Suppressor macrophage (primary cell): ENCODE measurements around the gene TMEM54.
A peak's percentile ranks its signal among the peaks of the same experiment; 100 is the strongest.

Source experiments
- DNase-seq, 4 experiments: peaks; one replicate each; pipeline ENCODE4 v3.0.0-alpha.2; 2020 to 2022

TMEM54 gene

GRCh38 chr1:32894019-32894600 lies 7.1 kb downstream of the TMEM54 start:
- no peak for DNase-seq

DNA sequence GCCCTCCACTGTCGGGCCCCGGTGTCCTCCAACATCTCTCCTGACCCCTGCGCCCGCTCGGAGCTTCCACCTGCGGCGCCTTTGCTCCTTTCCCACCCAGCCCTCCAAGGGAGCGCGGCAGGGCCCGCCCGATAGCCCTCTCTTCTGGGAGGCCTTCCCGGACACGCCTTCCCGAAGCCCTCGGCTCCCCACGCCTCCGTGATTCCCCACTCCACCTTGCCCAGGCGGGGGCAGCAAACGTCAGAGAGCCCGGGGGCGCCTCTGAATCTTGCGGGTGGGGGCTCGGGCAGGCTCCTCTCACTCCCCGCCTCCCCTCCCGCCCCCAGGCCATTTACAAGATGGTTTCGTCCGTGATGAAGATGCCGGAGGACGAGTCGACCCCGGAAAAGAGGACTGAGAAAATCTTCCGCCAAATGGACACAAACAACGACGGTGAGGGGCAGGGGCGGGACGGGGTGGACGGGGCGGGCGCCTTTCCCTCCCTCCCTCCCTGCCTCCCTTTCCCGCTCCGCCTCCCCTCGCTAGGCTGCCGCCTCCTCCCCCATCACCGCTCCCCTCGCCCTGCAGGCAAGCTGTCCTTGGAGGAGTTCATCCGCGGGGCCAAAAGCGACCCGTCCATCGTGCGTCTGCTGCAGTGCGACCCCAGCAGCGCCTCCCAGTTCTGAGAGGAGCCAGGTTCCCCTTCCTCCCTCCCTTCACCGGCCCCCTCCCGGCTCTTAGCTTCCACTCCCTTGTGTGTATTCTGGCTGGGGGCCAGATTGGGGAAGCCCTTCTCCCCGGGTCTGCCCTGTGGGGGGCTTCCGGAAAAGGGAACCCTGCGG lies 7.8 kb downstream of the TMEM54 start:
- DNase-seq, result peak in 2 of 4 experiments; percentile 12 to 26

- DNase-seq, result peak in 2 of 4 experiments; percentile 16 to 33
These were observed 8.6 kb downstream of the TMEM54 start for GRCh38 chr1:32892368-32893197.

GRCh38 chr1:32891630-32892029 lies 9.6 kb downstream of the TMEM54 start:
- DNase-seq, result no peak

GRCh38 chr1:32891241-32891570 lies 10.0 kb downstream of the TMEM54 start:
- no peak for DNase-seq

- DNase-seq, result no peak
These were observed 10.5 kb downstream of the TMEM54 start for GRCh38 chr1:32890516-32891240.

- no peak for DNase-seq
These were observed 11.4 kb downstream of the TMEM54 start for GRCh38 chr1:32889731-32890278.

DNA sequence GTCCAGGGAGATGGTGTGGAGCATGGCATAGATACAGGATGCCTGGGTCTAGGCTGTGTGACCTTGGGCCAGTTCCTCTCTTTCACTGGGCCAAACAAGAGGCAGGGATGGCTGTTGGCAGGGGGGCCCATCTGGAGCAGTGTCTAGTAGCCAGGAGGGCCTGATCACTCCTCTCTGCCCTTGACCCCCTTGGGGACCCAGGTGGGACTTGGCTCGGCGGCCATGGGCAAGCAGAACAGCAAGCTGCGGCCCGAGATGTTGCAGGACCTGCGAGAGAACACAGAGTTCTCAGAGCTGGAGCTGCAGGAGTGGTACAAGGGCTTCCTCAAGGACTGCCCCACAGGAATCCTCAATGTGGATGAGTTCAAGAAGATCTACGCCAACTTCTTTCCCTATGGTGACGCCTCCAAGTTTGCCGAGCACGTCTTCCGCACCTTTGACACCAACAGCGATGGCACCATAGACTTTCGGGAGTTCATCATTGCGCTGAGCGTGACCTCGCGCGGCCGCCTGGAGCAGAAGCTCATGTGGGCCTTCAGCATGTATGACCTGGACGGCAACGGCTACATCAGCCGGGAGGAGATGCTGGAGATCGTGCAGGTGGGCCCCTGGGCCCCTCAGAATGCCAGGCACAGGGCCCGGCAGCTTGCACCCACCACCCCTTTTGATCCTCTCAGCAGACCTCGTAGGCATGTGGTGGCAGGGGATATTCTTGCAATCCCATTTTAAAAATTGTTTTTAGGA lies 12.3 kb downstream of the TMEM54 start:
- no peak for DNase-seq

DNA sequence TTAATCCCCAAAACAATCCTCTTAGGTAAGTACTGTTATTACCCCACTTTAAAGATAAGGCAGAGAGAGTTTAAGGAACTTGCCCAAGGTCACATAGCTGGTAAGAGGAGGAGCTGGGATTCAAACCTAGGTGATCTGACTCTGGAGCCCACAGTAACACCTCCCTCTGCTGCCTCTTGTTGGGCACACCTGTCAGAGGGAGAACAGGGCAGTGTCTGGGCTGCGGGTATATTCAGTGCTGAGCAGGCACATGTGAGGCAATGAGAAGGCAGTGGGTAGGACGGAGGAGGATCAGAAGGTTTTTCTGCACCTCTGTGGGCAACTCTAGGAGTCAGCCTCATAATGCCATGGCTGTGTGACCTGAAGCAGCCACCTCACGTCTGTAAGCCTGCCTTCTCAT lies 13.1 kb downstream of the TMEM54 start:
- no peak for DNase-seq

GRCh38 chr1:32887623-32888022 lies 13.6 kb downstream of the TMEM54 start:
- no peak for DNase-seq

DNA sequence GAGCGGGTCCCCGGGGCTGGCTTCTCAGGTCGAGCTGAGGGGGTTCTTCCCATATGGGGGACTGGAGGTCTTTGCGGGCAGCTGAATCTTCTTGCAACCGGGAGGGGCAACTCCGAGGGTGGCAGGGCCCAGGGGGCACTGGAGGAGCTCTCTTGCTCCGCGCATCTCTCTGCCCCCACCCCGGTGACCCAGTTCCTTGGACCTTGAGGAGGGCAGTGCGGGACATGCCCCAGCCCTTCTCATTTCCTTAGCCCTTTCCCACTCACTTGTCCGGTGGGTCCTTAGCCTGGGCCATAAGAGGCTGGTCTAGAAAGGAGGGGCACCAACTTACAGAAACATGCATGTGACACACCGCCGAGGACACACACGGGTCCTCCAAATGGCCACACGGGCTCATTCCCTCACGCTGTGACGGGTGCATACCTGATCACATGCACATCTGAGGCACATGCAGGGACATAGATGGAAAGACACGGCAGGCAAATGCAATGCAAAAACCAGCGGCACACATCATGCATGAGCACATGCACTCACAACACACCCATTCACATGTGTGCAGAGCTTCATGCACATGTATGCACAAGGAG lies 14.3 kb downstream of the TMEM54 start:
- no peak for DNase-seq

GRCh38 chr1:32886004-32886827 lies 15.0 kb downstream of the TMEM54 start, which contains the start of gene HPCA:
HPCA (plus strand) TSS chr1:32886491; CDS start chr1:32888899, 2,408 bp downstream.
- DNase-seq, result peak; percentile 58 to 87 (median 68)

- DNase-seq, result no peak
These were observed 15.5 kb downstream of the TMEM54 start for GRCh38 chr1:32885676-32886003.

DNA sequence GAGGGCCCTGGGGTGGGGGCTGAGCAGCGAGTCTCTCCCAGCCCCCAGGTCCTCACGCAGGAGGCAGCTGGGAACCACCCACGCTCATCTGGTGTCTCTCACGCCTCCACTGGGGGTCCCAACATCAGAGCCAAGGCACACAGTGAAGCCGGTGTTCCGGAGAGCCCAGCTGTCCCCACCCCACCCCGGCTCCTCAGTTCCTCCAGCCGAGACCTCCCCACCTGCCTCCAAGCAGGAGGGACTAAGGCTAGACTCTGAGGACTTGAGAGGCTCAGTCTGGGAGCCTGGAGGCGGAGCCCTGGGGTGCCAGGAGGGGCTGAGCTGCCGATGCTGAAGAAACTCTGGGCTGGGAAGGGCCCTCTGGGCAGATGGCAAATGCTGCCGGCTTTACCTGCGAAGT lies 16.5 kb downstream of the TMEM54 start:
- DNase-seq, result no peak

GRCh38 chr1:32884032-32884372 lies 17.2 kb downstream of the TMEM54 start:
- DNase-seq, result no peak

DNA sequence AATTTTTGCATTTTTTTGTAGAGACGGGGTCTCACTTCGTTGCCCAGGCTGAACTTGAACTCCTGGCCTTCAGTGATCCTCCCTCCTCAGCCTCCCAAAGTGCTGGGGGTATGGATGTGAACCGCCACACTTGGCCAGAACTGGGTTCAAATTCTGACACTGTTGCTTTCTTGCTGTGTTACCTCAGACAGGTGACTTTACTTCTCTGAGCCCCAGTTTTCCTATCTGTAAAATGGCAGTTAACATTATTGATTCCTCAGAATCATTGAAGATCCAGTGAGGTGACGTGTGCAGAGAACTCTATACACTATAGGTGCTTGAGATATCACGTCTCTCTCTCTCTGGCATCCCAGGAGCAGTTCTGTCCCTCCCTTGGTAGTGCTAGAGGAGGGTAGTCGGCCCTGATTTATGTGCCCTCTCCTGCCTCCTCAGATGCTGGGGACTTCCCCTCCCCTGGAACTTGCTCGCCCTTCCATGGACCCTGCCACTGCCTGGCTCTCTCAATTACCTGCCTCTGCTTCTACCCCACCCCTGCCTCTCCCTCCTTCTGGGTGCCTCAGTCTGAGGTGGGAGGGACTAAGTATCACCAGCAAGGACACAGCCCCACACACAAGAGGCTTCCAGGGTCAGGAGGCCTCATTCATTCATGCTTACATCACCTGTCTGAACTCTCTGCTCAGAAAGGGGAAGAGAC lies 17.7 kb downstream of the TMEM54 start:
- DNase-seq, result no peak

DNA sequence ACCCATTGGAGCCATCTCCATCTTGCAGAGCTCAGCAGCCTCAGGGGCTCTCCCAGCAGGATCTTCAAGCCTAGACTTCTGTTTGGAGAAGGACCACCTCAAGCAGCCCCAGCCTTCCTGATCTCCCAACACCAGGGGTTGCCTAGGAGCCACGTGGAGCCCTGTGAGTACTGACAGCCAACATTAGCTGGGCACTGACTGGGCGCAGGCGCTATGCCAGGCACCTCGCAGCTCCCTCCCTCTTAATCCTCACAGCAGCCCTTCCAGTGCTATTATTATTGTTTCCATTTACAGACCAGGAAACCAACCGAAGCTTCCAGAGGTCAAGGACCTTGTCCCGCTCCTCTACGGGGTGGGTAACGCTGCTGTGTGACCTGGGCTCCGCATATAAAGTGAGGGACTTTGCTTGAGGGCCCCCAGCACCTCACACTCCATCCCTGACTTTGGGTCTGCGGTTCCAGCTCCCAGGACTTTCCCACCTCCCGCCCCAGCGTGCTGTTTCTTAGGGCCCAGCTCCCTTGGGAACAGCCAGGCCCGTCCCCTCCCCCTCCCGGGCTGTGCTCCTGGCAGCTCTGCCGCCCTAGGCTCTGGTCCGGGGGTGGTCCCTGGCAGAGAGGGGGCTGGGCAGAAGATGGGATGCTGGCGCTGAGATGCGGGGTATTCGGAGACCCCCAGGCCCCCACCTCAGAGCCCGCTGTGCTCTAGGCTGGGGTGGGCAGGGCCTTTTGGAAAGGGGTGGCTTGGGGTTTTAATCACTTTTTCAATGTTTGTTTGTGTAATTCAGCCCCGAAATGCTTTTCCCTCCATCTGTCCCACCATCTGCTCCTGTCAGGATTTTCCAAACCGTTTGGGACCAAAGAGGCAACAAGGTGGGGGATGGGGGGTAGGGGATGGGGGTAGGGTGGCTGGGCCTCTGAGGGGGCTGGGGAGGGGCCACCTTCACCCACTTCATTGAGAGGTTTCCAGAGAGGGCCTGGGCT lies 19.0 kb downstream of the TMEM54 start:
- no peak for DNase-seq

DNA sequence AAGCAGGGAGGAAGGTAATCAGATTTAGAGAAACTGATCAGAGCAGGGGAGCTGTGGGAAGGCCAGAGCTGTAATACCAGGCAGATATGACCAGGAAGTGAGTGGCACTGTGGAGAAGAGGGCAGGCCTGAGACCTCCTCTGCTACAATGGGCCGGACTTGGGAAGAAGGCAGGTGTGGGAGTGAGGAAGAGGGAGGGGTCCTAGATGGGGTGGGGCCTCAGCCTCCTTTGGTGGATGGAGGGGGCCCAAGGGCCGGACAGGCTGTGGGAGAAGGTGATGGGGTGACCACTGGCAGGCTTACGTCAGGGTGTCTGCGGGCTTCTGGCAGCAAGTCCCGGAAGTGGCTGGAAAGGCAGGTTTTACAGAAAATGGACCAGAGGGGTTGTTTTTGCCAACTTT lies 19.9 kb downstream of the TMEM54 start:
- no peak for DNase-seq

GRCh38 chr1:32878637-32879041 lies 22.6 kb downstream of the TMEM54 start:
- no peak for DNase-seq
